ENCODE measurements around the gene PKHD1.
"Not testable (repeated sequence)": the region's sequence is repeated elsewhere in the genome, so short reads cannot be mapped to it uniquely, and the experiment has no call there.

DNA sequence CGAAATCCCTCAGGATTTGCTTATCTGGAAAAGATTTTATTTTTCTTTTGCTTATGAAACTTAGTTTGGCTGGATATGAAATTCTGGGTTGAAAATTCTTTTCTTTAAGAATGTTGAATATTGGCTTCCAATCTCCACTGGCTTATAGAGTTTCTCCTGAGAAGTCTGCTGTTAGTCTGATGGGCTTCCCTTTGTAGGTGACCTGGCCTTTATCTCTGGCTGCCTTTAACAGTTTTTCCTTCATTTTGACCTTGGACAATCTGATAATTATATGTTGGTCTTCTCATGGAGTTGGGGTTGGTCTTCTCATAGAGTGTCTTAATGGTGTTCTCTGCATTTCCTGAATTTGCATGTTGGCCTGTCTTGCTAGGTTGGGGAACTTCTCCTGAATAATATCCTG lies 234.3 kb downstream of the PKHD1 start:
- TF ChIP-seq, protein P1, sequence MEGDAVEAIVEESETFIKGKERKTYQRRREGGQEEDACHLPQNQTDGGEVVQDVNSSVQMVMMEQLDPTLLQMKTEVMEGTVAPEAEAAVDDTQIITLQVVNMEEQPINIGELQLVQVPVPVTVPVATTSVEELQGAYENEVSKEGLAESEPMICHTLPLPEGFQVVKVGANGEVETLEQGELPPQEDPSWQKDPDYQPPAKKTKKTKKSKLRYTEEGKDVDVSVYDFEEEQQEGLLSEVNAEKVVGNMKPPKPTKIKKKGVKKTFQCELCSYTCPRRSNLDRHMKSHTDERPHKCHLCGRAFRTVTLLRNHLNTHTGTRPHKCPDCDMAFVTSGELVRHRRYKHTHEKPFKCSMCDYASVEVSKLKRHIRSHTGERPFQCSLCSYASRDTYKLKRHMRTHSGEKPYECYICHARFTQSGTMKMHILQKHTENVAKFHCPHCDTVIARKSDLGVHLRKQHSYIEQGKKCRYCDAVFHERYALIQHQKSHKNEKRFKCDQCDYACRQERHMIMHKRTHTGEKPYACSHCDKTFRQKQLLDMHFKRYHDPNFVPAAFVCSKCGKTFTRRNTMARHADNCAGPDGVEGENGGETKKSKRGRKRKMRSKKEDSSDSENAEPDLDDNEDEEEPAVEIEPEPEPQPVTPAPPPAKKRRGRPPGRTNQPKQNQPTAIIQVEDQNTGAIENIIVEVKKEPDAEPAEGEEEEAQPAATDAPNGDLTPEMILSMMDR (IDR thresholded peaks at IDR 0.05), result not testable (repeated sequence)
- not testable (repeated sequence) for TF ChIP-seq POLR2A, POLR2AphosphoS5, EP300 (IDR thresholded peaks at IDR 0.05)

Measured in suprapubic skin (tissue), 4 donors.